Uterus (tissue), 2 donors: ENCODE results near the gene SLC41A3.

Source experiments
- CTCF ChIP-seq, 4 experiments: fragments of 200-600 bp in 2 of 4; fragments of 450-650 bp in 2 of 4; sonication (generic) in 2 of 4; IDR thresholded peaks; one replicate each; pipeline ENCODE4 v1.5.1; 2016 to 2019; ENCODE audit warnings: antibody characterized with exemption in 4 of 4, mild to moderate bottlenecking in 2 of 4, moderate library complexity in 1 of 4
- POLR2A ChIP-seq, 2 donors: fragments of 450-650 bp; IDR thresholded peaks; one replicate each; pipeline ENCODE4 v1.6.1; 2016; ENCODE audit warnings: antibody characterized with exemption in 2 of 2, mild to moderate bottlenecking in 1 of 2, moderate library complexity in 1 of 2

- no peak for TF ChIP-seq CTCF (IDR thresholded peaks at IDR 0.05)
- no peak for TF ChIP-seq POLR2A (IDR thresholded peaks at IDR 0.05)
Observed at GRCh38 chr3:126110431-126111125, 26.7 kb upstream of the SLC41A3 start.
